Activated CD8-positive, alpha-beta memory T cell treated with anti-CD3 and anti-CD28 coated beads for 36 hours (primary cell): ENCODE measurements around the gene GRIP2. TPM values are rescaled to one million over a fixed set of nuclear protein-coding genes. Genes with fewer than 3 reads are reported as not detected.

Experiments
- CTCF ChIA-PET: fragments of 350-600 bp; sonication (Branson Sonifier 250); formaldehyde crosslinking; loops from one replicate; lab custom pipeline; 2021; ENCODE audit warnings: antibody characterized with exemption; lab: Charles Lee
- POLR2A ChIA-PET: fragments of 350-600 bp; sonication (Branson Sonifier 250); formaldehyde crosslinking; loops from one replicate; lab custom pipeline; 2021; ENCODE audit warnings: antibody characterized with exemption; lab: Charles Lee
- total RNA-seq, 2 experiments: library from RNA; stranded (reverse); gene quantifications; one replicate each; pipeline ENCODE4 v1.2.3, GENCODE V29; 2021

GRIP2 gene
- total RNA-seq, 2 experiments from 2014 or later = not detected

DNA sequence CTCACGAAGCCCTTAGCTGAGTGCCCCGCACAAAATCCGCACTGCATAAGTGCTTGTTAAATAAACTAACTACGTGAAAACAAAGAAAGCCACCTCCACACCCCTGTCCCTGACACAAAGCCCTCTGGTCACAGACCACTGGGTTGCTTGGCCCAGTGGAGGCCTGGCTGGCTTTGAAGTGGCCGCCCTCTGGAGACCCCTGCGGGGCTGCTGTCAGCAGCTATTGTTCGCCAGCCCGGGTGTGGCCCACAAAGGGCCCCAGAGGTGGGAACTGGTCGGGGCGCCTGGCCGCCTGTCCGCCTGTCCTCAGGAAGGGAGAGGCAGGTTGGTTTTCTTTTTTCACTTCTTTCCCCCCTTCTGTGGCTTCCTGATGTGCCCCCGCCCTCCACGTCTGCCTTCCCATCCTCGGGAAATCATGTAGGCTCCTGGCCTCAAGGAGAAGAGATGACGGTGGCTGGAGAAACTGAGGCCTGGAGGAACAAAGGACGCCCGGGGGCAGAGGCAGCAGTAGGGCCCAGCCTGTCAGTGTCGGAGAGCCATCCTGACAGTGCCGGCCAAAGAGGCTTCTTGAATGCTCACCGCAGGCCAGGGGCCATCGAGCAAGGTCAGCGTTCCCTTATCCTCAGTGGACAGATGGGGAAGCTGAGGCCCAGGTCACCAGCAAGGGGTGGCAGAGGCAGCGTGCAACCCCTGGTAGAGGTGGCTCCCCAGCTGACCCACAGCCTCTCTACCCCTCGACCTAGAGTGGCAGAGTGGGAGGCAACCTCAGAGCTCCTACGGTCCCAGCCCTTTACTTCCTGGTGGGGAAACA is 76.6 kb downstream of the GRIP2 start:
- ChIA-PET CTCF (interaction anchor here (1.5 kb wide), 1 partner anchor 42 kb away, joined by 4 read pairs; no protein-coding TSS in a partner anchor), POLR2A (interaction anchor here (0.7 kb wide), 2 partner anchors 30 to 33 kb away, joined by 3 to 7 read pairs; no protein-coding TSS in a partner anchor)

DNA sequence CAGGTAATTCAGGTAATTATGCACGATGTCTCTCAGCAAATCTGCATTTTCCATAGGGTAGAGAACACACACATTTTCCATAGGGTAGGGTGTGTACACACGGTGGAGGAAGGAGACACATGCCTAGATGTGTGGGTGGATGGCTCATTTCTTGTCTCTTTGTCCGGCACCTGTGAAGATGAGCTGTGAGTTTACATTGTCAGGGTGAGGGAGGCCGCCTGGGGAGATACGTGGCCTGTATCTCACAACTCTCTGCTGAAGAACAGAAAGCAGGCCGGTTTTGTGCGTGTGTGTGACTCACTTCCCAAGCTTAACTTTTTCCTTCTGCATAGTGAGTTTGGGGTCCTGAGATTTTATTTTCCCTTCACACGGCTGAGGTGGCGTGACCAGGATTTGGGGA is 77.4 kb downstream of the GRIP2 start:
- ChIA-PET CTCF (interaction anchor here (1.4 to 1.5 kb wide), 2 partner anchors 42 to 201 kb away, joined by 4 to 7 read pairs; no protein-coding TSS in a partner anchor), POLR2A (interaction anchor here (0.7 kb wide), 1 partner anchor 29 kb away, joined by 7 read pairs; no protein-coding TSS in a partner anchor)

DNA sequence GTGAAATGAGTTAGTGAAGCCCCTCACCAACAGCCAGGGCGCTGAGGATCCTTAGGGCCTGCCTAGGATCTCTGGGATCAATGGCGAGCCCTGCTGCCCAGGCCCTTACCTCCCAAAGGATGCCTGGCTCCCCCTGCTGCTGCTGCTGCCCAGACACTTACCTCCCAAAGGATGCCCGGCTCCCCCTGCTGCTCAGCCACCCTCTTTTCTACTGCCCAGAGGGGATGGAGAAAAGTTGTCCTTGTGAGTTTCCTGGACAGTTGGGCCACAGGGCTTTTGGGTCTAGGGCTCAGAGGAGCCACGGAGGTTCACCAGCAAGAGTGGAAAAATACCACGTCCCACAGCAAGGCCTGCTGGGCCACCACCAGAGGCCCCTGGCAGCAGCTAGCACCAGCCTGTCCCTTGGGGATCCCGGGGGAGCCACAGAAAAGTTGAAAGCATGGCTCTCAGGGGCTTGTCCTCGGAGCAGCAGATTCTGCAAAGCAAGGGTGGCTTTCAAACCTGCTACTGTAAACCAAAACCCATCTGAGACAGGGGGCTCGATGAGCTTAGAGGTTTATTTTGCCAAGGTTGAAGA is 78.3 kb downstream of the GRIP2 start:
- CTCF ChIA-PET = interaction anchor here (1.4 to 1.6 kb wide), 4 partner anchors 41 to 566 kb away, joined by 3 to 7 read pairs (median 4); no protein-coding TSS in a partner anchor
- POLR2A ChIA-PET = no interaction called here

DNA sequence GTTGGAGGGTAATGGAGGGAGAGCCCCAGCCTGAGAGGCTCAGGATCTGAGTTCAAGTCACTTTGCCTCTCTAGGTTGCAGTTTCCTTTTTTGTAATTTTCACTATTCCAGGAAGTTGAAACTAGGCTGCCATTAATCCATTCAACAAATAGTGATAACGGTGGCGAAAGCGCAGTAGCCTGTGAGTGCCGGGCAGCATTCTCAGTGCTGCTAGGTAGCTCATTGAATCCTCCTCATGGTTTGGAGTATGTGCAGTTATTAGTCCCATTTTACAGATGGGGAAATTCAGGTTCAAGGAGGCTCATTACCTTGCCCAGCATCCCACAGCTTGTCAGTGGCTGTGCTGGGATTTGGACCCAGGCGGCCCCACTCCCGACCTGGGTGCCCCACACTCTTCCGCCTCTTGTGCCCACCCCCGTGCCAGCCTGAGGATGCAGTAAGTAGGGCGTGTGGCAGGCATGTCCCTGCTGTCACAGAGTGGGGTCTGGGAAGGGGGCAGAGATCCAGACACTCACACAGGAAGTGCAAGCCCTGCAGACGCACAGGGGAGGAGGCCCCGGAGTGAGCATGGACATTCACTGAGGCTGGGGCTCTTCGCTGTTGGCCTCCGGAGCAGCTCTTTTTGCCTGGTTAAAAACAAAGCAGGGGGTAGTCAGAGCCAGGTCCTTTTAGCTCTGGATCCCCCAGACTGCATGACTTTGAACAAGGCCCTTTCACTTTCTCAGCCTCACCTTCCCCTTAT is 79.0 kb downstream of the GRIP2 start:
- CTCF ChIA-PET = interaction anchor here (0.7 to 1.6 kb wide), 3 partner anchors 186 to 565 kb away, joined by 3 to 4 read pairs (median 3); no protein-coding TSS in a partner anchor
- POLR2A ChIA-PET = no interaction called here

DNA sequence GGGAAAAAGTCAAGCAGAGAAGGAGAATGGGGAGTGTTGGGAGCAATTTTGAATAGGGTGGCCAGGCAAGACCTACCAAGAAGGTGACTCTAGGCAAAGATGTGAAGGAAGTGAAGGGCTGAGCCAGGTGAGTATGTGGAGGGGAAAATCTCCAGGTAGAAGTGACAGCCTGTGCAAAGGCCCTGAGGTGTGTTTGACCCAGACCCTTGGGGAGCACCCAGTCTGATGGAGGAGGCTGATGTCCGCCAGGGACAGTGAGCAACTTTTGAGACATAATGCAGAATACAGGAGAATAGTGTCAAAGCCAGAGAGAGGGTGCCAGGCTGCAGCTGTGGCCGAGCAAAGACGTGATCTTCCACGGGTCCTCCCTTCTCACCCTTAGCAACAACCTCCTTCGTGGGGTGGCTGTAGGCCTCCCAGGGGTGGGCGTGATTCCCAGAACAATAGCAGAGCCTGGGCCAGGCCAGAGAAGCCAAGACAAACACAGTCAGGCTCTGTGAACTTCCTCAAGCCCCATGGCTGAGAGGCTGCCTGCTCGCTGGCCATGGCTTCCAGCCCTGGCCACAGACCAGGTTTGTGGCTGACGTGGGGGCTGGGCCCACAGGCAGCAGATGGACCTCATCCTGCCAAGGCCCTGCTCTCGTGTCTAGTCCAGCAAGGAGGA is 79.7 kb downstream of the GRIP2 start:
- POLR2A ChIA-PET = no interaction called here
- CTCF ChIA-PET = interaction anchor here (0.7 to 1.6 kb wide), 2 partner anchors 185 to 201 kb away, joined by 3 to 4 read pairs; no protein-coding TSS in a partner anchor

DNA sequence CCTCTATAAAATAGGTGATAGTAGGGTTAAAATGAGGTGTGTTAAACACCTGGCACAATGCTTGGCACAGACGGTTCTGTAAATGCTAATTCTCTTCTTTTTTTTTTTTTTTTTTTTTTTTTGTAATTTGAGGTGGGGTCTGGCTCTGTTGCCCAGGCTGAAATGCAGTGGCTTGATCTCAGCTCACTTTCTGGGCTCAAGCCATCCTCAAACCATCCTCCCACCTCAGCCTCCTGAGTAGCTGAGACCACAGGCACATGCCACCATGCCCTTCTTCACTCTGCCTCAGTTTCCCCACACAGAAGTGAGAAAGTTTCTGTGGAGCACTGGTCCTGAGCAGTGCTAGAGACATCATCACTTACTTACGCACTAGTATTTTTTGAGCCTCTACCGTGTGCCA is 80.4 kb downstream of the GRIP2 start:
- ChIA-PET CTCF (interaction anchor here (1.0 kb wide), 1 partner anchor 58 kb away, joined by 3 read pairs; no protein-coding TSS in a partner anchor), POLR2A (no interaction called here)

DNA sequence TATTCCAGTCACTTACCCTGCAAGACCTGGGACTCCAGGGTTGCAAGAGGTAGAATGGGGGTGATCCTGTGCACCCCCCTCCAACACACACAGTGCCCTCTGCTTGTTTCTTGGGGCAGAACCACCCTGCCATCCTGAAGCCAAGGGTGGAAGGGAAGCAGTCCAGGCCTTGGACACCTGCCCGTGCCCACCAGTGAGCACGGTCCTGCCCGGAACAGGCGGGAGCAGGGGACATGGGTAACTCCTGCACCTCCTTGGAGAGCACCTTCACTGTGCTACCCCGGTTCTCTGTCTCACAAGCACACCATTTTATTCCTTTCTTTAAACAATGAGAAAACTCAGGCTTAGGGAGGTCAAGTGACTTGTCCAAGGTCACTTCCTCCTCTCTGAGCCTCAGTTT is 80.8 kb downstream of the GRIP2 start:
- ChIA-PET CTCF (interaction anchor here (0.6 to 1.6 kb wide), 4 partner anchors 8 to 199 kb away, joined by 3 to 5 read pairs (median 3); no protein-coding TSS in a partner anchor), POLR2A (interaction anchor here (1.5 kb wide), 1 partner anchor 57 kb away, joined by 7 read pairs; the partner anchor contains the start of gene SLC6A6)

DNA sequence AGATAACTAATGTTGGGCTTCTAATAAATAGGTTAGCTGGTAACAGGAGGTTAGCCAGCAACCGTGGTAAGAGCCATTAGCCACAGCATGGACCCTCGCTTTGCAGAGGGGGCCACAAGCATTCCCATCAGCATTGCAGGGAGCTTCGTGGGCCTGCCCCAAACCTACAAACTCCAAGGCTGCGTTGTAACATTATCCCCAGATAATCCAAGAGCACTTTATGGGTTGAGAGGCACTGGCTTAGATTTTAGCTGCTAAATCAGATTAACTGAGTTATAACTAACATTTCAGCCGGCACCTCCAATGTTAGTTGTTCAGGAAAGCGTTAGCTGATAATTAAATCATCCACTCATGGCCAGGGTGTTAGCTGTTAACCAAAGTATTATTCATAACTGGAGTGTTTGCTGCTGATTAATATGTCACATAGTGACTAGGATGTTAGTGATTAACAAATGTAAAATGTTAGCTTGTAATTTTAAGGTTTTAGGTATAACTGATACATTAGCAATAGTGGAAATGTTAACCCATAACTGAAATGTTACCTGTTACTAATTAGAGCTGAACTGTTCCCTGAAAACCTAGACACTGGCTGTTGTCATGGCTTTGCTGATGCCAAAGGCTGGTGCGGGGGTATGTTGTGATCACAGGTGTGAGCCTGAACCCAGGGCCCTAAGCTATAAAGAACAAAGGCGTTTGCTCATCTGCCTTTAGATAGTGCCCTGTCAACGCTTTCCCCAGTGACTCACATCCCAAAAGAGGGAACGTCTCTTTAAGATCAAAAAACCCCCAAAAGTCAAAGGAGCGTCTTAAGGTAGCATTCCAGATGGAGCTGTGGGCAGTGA is 81.5 kb downstream of the GRIP2 start:
- ChIA-PET POLR2A (interaction anchor here (0.7 to 1.5 kb wide), 3 partner anchors 34 to 59 kb away, joined by 3 to 7 read pairs (median 3); partner anchors contain the start of gene SLC6A6), CTCF (interaction anchor here (0.6 to 1.6 kb wide), 6 partner anchors 9 to 198 kb away, joined by 3 to 5 read pairs (median 3); no protein-coding TSS in a partner anchor)

DNA sequence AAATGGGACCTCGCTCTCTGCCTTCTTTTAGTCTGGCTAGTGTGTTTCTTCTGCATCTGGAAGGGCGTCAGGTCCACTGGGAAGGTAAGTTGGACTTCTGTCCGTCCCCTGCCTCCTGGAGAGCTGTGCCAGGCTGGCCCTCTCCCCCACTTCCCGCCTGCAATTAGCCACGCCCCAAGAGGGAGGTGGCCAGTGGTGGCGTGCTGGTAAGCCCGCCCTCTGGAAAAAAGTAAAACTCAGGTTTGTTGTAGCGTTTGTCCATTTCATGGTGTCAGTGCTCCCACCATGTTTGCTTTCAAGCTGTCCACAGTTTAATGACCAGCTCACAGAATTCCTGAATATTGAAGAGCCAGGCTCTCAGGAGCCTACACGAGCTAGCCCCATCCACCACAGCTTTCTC is 82.1 kb downstream of the GRIP2 start:
- CTCF ChIA-PET = interaction anchor here (0.6 to 1.6 kb wide), 3 partner anchors 9 to 80 kb away, joined by 3 to 5 read pairs (median 4); no protein-coding TSS in a partner anchor
- POLR2A ChIA-PET = interaction anchor here (0.8 to 1.5 kb wide), 2 partner anchors 56 to 58 kb away, joined by 3 to 7 read pairs; partner anchors contain the start of gene SLC6A6

DNA sequence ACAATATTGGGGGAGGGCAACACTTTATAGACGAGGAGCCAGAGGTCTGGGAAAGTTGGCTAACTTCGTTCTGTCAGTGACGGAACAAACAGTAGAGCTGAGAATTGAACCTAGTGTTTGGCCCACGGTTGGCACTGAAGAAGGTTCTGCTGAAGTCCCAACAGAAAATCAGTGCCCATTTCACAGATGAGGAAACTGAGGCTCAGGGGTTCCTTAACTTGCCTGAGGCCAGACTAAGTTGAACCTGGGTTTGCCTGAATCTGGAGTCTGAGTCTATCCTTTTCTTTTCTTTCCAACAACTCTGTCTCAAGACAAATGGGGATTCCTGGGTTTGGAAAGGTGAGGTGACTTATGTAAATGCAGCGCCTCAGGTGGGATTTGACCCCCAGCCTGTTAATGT is 82.7 kb downstream of the GRIP2 start:
- ChIA-PET CTCF (no interaction called here), POLR2A (no interaction called here)

DNA sequence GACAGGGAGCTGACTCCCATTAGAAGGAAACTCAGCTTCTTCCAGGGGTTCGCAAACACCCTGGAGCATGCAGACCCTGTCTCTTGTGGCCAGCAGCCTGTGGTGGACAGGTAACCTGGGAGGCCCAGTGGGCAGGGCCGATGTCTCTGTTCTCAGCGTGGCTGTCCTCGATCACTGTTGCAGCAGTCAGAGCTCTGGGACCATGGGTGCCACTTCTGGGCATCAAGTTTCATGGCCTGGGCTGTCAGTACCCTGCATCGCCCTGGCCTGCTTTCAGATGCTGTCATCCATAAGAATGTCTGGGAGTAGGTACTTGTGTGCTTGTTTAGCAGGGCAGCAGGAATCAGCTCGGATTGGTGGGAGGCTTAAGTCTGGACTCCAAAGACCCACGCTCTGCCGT is 83.3 kb downstream of the GRIP2 start:
- ChIA-PET CTCF (no interaction called here), POLR2A (no interaction called here)

DNA sequence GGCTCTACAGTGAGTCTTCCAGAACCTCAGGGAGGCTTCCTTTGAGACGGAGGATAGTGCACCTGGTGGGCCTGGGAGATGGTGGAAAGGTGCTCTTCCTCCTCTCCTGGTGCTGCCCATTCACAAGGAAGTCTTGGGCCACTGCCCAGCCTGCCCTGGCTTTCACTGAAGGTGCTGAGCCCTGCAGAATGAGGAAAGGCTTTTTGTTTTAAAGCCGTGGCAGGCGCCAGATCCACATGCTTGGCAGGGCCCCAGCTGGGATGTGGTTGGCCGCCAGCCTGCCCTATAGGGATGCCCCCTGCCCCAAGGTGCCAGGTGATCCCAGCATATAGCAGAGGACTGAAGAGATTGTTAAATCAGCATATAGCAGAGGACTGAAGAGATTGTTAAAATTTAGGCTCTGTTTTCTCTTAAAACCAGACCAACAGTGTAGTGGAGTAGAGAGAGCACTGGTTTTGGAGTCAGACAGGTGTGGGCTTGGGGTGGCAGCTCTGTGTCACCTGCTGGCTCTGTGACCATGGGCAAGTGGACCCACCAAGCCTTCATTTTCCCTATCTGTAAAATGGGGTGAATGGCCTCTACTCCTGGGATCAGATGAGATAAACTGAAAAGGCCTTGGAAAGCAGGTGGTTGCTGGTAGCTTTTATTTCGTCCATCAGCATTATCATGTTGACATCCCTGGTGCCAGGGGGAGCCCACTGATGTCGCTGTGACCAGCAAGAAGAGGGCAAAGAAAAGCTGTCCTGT is 84.4 kb downstream of the GRIP2 start:
- POLR2A ChIA-PET = no interaction called here
- CTCF ChIA-PET = interaction anchor here (1.8 kb wide), 1 partner anchor 12 kb away, joined by 7 read pairs; no protein-coding TSS in a partner anchor

DNA sequence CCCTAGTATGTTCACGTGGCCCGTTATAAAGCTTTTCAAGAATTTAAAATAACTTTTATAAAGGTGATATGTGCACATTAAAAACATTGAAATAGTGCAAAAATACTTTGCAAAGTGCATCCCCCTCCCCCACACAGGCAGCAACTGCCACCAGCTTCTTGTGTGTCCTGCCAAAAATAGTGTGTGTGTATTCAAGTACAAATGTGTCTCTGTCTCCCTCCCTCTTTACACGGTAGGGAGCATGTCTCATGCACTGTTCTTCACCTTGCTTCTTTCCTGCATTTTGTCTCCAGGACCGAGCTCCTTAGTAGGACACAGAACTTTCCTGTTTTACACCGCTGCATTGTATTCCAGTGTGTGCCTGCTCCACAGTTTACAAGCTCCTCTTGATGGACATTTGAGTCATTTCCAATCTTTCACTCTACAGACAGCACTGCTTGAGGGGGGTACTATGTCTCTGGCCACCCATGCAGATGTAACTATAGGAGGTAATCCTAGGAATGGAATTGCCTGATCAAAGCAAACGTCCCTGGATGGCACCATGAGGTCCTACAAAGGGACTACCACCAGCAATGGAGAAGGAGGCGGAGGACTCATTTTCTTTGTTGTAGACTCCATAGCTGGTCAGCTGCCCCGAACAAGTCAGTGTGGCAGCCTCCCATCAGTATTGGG is 85.4 kb downstream of the GRIP2 start:
- POLR2A ChIA-PET = no interaction called here
- CTCF ChIA-PET = interaction anchor here (1.8 kb wide), 1 partner anchor 13 kb away, joined by 7 read pairs; no protein-coding TSS in a partner anchor

DNA sequence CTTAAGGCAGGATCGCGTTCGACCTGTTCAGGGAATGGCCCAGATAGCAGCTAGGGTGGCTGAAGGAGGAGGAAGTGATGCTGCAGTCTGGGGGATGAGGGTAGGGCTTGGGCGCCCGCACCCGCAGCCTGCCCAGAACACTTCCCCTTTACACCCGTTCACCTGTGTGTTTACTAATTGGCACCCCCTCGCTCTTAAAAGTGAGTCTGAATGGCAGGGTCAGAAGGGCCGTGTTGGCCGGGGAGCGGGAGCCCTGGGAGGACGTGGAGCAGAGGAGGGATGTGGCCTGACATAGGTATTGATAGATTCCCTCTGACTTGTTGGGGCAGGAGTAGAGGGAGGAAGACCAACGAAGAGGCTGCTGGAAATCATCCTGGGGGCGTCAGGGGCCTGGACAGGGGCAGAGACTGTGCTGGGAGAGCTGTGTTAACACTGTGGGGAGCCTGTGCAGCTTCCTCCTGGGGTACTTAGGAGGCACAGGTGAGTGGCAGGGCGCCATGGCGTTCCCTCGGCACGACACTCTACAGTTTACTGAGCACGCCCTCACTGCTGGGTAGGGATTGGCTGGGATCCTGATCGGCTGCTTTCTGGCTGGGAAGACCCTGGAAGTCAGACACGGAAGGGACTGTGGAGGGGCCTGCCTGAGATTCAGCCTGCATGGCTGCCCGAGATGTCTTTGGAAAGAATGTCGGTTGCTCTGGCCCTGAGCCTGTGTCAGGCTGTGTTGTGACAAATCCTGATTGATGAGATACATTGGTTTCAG is 86.1 kb downstream of the GRIP2 start:
- POLR2A ChIA-PET = no interaction called here
- CTCF ChIA-PET = interaction anchor here (0.9 to 1.8 kb wide), 2 partner anchors 14 kb away, joined by 4 to 7 read pairs; no protein-coding TSS in a partner anchor
